HG03060 (cell line): ENCODE results near the gene SV2C.
"Not testable (repeated sequence)": the region's sequence is repeated elsewhere in the genome, so short reads cannot be mapped to it uniquely, and the experiment has no call there.

ENCODE experiments used
- ATAC-seq: cut with Tn5 transposase; IDR thresholded peaks from one replicate; pipeline ENCODE4 v1.9.1; 2021; ENCODE audit warnings: low read depth, moderate number of reproducible peaks; ENCODE audit not compliant: unreplicated experiment

Gene SV2C

DNA sequence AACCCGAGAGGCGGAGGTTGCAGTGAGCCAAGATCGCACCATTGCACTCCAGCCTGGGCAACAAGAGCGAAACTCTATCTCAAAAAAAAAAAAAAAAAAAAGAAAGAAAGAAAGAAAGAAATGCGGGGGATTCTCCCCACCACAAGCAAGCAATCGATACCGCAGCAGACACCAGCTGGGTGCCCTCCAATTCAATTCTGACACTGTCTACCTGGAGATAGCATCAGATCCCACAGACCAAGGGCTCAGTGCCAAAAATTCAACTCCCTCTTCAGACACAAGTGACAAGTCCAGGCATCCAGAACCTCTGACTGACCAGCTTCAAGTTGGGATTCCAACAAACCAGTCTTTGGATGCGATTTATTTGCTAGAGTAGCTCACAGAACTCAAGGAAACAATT lies 286.5 kb downstream of the SV2C start:
- not testable (repeated sequence) for ATAC-seq

DNA sequence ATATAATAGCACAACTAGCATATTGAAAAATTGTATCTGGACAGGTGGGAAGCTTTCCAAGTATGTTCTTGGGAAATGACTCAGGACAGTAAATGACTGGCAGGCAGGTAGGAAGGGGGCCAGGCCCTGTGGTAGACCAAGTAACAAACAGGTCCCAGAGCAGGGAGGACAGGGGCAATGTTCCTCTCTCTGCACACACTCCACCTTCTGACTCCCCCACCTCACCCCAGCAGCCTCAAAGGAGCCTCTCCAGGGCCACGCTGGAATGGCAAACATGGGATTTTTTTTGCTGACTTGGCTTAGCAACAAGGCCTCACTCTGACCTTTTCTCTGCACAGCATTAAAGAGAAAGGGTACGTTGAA lies 288.8 kb downstream of the SV2C start:
- ATAC-seq: no peak

DNA sequence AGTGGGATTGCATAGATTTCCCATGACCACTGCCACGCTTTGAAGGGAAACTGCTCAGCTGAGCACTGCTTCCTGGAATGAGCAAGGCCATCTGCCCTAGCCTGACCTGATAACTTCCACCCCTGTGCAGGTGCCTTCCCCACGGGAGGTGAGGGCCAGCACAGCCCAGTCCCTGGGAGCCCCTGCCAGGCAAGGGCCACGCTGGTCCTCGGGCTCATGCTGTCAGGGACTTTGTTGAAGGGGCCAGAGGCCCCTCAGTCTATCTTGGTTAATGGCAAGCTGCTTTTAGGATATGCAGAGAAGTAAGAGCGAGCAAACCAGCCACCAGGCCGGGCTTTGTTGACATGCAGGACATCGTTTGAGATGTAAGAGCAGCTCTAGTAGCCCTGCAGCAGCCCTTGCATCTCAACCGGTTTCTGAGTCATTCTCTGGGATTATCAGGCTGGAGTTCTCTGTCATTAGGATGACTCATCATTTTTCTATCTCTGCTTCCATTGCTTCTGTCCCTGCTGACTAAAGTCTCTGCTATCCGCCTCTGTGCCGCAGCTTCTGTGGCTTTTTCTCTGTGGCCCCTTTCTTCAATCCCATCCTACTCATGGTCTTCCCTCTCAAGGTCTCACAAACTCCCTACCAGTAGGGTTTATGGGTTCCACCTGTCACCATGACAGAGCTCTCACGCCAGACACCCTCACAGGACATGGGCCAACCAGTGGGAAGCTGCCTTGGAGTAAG lies 289.3 kb downstream of the SV2C start:
- ATAC-seq: no peak

DNA sequence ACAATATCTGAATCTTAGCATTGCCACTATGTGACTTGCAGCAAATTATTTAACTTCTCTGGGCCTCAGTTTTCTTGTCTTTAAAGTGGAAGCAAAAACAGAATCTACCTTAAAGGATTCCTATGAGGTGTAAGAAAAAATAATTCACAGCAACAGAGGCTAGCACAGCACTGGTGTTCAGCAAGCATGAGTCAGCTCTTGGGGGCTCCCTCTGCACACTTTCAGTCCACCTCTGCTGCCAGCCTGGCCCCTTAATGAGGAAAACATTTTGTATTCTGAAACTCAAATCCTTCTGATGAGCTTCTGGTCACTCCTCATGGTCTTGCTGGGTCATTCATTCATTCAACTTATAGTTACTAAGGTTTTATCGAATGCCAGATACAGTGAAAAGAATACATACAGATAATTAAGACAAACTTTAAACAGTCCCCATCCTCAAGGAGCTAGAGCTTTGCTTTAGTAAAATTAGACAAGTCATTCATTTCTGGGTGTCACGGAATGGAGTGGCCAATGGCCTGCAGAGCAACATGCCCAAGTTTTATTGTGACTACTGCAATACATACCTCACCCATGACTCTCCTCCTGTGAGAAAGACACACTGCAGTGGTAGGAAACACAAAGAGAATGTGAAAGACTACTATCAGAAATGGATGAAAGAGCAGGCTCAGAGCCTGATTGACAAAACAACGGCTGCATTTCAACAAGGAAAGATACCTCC lies 293.1 kb downstream of the SV2C start:
- ATAC-seq: no peak

DNA sequence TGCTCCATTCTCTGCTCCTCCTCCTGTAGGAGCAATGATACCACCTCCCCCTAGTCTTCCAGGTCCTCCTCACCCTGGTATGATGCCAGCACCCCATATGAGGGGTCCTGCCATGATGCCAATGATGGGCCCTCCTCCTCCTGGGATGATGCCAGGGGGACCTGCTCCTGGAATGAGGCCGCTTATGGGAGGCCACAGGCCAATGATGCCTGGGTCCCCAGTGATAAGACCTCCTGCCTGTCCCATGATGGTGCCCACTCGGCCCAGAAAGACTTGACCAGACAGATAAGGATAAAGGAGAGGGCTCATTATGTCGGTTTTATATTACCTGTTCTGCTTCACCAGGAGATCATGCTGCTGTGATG lies 293.7 kb downstream of the SV2C start:
- no peak for ATAC-seq

DNA sequence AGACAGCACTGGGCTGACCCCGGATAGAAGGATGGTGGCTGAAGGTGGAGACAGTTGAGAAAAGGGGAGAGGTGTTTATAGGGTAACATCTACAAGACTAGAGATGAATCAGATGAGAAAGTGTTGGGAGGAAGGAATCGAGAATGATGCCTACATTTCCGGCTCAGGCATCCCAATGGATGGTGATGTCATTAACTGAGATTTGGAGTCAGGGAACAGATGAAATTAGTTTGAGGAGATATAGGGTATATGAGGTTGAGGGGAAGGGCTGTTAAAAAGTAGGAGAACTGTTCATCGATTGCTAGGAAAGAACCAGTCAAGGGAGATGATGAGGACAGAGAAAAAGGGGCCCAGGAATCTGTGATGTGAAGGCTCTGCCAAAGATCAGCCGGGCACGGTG lies 295.2 kb downstream of the SV2C start:
- no peak for ATAC-seq

DNA sequence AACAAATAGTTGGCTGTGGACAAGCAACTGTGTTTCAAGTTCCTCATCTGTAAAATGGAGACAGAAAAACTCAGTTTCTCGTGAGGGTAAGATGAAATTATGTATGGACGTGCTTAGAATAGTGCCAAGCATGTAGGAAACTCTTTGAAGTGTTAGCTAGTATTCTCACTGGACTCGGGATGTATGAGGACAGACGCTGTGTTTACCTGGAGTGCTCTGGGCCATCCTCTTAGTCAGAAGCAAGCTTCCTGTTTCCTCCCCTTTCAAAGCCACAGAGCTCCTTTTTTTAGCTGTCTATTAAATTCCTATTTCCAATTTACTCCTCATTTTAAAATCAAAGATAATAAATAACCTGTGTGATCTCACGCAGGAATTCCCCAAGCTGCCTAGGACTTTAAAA lies 296.1 kb downstream of the SV2C start:
- ATAC-seq: no peak

DNA sequence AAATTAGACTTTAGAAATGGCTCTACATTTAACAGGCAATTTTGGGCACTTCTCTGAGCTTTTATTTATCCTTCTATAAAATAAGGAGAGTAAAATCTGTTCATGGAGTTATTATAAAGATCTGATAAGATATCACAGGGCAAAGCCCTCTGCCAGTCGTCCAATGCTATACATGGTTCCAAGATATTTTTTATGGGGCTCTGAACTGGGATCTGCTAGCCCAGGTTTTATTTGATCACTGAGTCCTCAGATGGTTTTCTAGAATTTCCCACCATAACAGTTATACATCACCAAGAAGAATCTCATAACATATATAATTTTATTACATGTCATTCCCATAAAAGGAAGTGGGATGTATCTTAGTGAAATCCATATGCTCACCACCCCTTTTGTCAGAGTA lies 296.7 kb downstream of the SV2C start:
- no peak for ATAC-seq

DNA sequence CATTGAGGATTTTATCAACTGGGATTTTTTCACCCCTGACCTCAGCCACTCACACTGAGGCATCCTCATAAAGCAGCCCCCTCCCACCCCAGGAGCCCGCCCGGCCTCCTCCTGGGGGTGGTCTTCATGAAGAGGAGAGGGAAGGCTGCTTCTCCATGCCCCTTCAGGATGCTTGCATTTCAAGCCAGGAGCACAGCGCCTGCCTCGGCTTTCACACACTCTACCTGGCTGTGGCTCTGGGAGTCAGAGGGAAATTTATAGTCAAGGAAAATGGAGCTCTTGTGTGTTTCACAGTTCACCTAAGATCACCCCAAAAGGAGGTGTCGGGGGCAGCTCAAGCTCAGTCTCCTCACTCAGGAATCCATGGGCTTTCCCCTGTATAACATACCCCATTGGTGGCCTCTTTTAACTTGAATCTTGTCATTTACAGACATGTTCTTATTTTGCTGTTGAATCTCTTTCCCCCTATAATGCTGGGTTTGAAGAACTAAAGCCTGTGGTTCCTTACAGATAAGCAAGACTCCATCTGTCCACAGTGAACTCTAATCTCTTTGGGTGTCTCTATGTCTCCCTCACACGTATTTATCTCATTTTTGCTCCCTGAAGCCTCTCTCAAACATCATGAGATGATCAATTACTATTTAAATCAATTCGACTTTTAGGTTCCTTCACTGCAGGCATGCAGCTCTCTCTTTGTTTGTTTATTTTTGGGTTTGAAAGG lies 297.3 kb downstream of the SV2C start:
- no peak for ATAC-seq

DNA sequence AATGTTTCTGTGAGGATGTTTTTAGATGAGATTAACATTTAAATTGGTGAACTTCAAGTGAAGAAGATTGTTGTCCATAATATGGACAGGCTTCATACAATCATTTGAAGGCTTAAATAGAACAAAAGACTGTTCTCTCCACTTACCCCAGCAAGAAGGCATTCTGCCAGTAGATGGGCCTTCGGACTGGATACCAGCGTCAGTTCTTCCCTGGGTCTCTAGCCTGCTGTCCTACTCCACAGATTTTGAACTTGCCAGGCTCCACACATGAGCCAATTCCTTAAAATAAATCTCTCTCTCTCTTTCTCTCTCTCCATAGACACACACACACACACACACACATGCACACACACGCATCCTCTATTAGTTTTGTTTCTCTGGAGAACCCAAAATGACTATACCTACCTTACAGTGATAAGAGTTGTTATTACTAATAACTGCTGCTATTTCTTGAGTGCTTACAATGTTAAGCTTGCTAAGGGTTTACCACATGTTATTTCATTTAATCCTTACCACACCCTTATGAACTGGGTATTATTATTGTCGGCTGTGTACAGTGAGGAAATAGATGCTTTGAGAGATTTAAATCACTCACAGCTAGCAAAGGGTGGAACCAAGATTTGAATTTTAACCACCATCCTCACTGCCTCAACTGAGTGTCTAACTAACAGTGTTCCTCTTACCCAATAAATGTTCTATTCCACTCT lies 300.1 kb downstream of the SV2C start:
- no peak for ATAC-seq

DNA sequence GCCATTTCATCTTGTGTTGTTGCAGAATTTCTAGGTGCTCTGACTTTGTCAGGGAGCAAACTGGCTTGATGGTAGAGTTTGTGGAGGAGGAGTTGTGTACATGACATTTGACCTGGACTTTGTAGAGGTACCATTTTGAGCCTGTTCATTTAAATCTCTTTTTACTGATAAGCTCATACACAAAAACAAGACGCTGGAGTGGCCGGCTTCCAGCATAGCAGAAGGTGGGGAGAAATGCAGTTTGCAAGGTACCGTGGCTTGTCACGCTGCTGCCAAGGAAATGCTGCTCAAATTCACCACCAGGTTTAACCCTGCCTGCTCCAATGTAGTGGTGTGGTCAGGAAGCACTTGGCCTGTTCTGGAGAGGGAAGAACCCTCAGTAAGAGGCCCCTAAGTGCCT lies 301.0 kb downstream of the SV2C start:
- ATAC-seq: no peak

DNA sequence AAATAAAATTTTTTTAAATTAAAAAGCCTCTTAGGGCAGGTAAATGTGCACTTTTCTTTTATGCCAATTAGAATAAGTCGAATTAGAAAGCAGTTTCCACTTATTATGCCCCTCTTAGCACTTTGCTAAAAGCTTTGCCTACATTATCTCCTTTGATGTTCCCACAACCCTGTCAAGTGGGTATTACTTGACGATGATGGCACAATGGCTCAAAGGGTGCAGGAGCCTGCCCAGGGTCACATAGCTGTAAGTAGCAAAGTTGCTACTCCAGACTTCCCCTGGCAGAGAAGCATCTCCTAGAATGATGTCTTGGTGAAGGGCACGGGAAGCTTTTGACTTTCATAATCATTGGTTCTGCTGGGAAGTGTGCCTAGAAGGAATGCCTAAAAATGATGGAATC lies 301.5 kb downstream of the SV2C start:
- ATAC-seq: no peak

DNA sequence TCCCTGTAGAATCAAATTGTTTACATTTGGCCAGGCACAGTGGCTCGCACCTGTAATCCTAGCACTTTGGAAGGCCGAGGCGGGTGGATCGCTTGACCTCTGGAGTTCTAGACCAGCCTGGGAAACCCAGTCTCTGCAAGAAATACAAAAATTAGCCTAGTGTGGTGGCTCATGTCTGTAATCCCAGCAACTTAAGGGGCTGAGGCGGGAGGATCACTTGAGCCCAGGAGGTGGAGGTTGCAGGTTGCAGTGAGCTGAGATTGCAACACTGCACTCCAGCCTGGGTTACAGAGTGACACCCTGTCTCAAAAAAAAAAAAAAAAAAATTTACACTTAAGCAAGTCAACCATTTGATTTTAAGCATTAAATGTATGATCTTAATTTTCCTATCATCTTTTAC lies 302.4 kb downstream of the SV2C start:
- ATAC-seq: no peak

DNA sequence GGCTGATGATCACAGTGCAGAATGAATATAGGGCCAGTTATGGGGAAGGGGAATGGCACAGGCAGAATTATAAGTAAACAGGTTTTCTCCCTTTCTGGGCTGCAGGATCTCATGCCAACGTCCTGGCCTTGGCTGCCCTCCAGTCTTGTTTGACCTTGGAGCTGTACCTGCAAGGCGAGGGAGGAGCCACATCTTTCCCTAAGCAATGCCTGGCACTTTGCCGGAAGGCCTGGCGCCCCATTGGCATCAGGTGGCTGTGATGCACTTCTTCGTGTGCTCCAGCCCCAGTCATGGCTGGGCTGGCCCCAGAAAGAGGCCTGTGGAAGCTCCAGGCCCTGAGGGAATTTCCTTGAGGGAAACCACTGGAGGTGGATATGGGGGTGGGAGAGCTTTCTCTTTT lies 303.2 kb downstream of the SV2C start:
- no peak for ATAC-seq

DNA sequence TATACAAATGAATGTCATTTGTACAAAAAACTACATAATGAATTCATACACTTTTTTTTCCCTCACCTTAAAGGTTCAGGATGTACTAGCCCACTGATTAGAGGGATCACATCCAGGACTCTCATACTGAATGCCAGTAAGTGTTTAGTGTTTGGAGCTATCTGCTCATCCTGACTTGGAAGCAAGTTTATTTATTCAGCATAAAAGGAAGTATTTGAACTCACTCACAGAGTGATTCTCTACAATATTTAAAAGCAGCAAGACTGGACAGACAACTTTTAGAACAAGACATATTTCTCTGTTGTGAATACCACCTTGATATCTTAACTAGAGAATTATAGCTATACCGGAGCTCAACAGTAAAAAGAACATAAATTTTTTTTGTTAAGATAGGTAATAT lies 305.1 kb downstream of the SV2C start:
- no peak for ATAC-seq

DNA sequence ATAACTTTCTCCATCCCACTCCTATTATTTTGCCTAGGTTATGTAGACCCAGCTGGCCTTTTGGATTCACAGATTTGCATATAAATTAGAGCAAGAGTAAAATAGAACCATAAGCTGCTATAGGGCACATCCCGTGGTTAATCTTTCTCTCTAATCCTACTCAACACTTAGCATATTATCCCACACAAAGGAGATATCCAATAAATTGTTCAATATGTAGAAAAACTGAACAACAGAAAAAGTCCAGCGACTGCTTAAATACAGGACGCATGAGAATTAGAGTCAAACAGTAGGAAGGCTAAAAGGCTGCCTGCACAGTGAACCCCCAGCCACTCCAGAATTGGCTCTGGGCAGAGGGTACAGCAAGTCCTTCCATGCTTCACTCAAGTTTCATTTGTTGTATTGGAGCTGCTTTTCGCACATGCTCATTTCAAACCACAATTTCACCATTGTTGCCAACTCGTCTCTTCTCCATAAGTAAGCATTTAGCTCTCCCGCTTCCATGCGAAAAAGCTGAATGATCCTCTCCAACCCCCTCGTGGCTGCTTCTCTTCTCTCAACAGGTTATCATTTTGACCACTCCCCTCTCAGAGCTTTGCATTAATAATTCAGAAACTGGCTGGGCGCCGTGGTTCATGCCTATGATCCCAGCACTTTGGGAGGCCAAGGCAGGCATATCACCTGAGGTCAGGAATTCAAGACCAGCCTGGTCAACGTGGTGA lies 305.8 kb downstream of the SV2C start:
- ATAC-seq: no peak

DNA sequence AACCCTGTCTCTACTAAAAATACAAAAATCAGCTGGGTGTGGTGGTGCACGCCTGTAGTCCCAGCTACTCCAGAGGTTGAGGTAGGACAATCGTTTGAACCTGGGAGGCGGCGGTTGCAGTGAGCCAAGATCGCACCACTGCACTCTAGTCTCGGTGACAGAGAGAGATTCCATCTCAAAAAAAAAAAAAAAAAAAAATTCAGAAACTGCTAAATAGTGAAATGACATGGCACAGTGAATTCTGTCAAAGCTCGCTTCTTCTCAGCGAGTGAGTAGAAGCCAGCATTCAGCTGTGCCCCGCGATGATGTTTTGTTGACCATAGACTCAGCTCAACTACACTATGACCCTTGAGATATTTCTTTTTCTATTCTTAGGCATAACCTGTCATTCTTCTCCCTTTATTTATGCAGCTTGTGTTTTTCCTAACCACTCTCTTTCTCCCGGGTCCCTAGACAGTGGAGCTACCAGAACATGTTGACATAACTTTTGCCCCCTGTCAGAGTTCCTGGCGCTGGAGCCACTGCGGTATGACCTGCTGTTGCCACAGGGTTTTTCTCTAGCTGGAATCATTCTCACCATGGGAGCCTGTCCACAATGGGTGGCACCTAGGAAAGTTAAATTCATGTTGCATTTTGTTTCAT lies 306.5 kb downstream of the SV2C start:
- ATAC-seq: no peak

DNA sequence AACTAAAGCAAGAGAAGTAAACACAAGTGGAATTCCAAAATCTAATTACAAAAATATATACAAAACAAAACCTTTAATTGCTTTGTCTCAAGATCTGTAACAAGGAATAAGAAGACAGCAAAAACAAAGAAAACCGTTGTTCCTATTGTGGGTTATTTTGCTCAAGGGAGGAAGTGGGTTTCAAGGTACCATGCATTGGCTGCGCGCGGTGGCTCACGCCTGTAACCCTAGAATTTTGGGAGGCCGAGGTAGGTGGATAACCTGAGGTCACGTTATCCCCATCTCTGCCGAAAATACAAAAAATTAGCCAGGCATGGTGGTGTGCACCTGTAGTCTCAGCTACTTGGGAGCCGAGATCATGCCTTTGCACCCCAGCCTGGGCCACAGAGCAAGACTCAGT lies 307.8 kb downstream of the SV2C start:
- no peak for ATAC-seq

DNA sequence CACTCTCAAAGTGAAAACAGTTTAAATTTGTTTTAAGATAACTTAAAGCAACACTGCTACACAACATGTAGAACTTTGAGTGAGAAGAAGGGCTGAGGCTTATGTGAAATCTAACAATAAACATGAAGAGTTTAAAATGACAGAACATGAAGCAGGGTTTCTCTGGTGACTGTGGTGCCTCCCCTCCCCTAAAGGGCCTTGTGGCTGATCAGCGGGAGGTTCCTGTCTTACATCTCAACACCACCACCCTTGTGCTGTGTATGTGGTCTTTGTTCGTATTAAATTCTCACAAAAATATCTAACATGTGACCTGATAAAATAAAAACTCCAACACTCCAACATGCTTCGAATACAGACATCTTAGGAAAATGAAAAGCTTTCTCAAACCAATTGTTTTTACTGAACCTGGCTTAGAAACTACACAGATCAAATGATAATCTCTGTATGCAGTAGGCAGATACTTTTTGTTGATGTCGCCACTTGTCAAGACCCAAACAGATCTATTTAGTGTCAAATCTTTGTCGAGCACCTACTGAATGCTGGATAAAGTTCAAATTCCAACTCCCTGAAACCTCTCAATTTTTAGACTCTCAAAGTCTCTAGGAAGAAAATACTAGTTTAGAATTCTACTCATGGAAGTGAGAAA lies 310.0 kb downstream of the SV2C start:
- no peak for ATAC-seq

DNA sequence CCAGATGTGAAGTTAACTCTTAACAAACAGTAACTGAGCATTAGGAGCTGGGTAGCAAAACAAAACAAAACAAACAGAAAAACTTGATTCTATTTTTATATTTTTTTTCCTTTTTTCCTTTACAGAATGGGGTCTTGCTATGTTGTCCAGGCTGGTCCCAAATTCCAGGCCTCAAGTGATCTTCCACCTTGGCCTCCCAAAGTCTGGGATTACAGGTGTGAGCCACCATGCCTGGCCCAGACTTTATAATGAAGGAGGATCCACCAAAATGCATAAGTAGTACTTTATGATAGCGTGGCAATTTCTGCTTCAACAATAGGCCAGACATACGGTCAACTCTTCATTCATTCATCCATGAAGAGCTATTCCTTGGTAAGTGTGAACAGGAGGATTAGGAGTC lies 314.0 kb downstream of the SV2C start:
- ATAC-seq: no peak
